Occipital lobe (tissue), 2 donors: ENCODE results near the gene OGDH. TPM values are rescaled to one million over a fixed set of nuclear protein-coding genes. Genes with fewer than 3 reads are reported as not detected.
"Not testable (repeated sequence)": the region's sequence is repeated elsewhere in the genome, so short reads cannot be mapped to it uniquely, and the experiment has no call there.

ENCODE experiments used
- DNase-seq: peaks from one replicate; lab custom pipeline; 2025; lab: John Stamatoyannopoulos, UW
- total RNA-seq: library from RNA; depleted of rRNA; stranded (reverse); fragments of >200 nt; gene quantifications from one replicate; pipeline ENCODE4 v1.2.3, GENCODE V29; 2014

Gene OGDH
- total RNA-seq, 1 donor from 2014 or later = 40.9 TPM

- no peak for DNase-seq
Observed at GRCh38 chr7:44703921-44704320, 97.5 kb downstream of the OGDH start.

- DNase-seq = no peak
Observed at GRCh38 chr7:44705434-44705833, 99.0 kb downstream of the OGDH start.

- DNase-seq = no peak
Observed at GRCh38 chr7:44706788-44707557, 100.5 kb downstream of the OGDH start.

GRCh38 chr7:44707558-44708230, 101.3 kb downstream of the OGDH start:
- no peak for DNase-seq

- DNase-seq = no peak
Observed at GRCh38 chr7:44709011-44709915, 102.8 kb downstream of the OGDH start.

- no peak for DNase-seq
Observed at GRCh38 chr7:44709945-44710596, 103.6 kb downstream of the OGDH start.

GRCh38 chr7:44711528-44711927, 105.1 kb downstream of the OGDH start:
- DNase-seq = no peak

GRCh38 chr7:44712012-44712411, 105.6 kb downstream of the OGDH start:
- DNase-seq = no peak

- DNase-seq = no peak
Observed at GRCh38 chr7:44713141-44713540, 106.7 kb downstream of the OGDH start.

- DNase-seq = no peak
Observed at GRCh38 chr7:44713680-44714335, 107.4 kb downstream of the OGDH start.

GRCh38 chr7:44716205-44716604, 109.8 kb downstream of the OGDH start:
- no peak for DNase-seq

GRCh38 chr7:44720301-44720700, 113.9 kb downstream of the OGDH start:
- DNase-seq = no peak

GRCh38 chr7:44724276-44724675, 117.8 kb downstream of the OGDH start:
- no peak for DNase-seq

GRCh38 chr7:44726250-44726649, 119.8 kb downstream of the OGDH start:
- DNase-seq = not testable (repeated sequence)

GRCh38 chr7:44727158-44727936, 120.9 kb downstream of the OGDH start:
- no peak for DNase-seq

GRCh38 chr7:44727937-44728262, 121.5 kb downstream of the OGDH start:
- DNase-seq = no peak

- DNase-seq = no peak
Observed at GRCh38 chr7:44729949-44730590, 123.6 kb downstream of the OGDH start.

GRCh38 chr7:44732971-44733370, 126.5 kb downstream of the OGDH start:
- not testable (repeated sequence) for DNase-seq

GRCh38 chr7:44733708-44734481, 127.5 kb downstream of the OGDH start:
- DNase-seq = no peak
